ENCODE measurements around the gene PPP1R13B.
A peak's percentile ranks its signal among the peaks of the same experiment; 100 is the strongest.

The PPP1R13B gene

DNA sequence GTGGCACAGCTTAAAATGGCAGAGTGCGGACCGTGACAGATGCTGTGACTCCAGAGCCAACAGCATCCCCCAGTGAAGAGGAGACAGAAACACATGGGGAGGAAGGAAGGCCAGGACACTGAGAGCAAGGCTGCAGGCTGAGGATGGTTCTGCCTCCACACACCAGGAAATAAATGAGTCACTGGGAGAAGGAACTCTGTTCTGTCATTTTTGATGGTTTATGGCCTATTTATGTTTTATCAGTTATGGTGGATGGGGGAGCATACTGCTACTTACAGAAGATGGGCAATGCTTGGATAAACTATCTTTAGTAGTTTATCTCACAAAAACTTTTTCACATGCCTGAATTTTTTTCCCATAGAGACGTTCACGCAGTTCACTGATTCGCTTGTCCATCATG is 97.9 kb downstream of the PPP1R13B start:
- Mint-ChIP-seq H3K27me3 (no peaks in the 10 kb centered on the region), H3K4me1 (no peaks in the 10 kb centered on the region), H3K9me3 (no peaks in the 10 kb centered on the region), H3K27ac (no peak overlapping the region), H3K36me3 (peaks cover 4% of the 10 kb centered on the region), H3K4me3 (no peak overlapping the region)
- ATAC-seq (ENCODE audit: low read depth) (no peak), DNase-seq (ENCODE audit: low spot score in 2 of 2) (no peak)

DNA sequence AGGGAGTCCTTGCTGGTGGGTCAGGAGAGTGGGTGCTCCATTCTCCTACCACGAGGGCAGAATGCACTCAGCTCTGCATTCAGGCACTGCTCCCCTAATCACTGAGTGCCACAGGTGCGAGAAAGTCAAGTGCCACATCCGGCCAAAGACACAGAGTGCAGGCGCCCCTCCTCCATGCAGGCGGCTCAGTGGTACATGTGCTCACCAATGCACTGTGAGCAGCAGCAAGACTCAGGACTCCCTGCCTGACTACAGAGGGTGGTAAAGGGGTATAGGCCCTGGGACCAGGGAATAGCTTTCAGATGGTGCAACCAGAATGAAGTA is 98.9 kb downstream of the PPP1R13B start:
- Mint-ChIP-seq H3K4me3 (no peak overlapping the region), H3K4me1 (no peaks in the 10 kb centered on the region), H3K9me3 (no peaks in the 10 kb centered on the region), H3K27me3 (no peaks in the 10 kb centered on the region), H3K27ac (no peak overlapping the region), H3K36me3 (peaks cover 4% of the 10 kb centered on the region)
- DNase-seq (ENCODE audit: low spot score in 2 of 2) = no peak
- ATAC-seq (ENCODE audit: low read depth) = peak; percentile 68

DNA sequence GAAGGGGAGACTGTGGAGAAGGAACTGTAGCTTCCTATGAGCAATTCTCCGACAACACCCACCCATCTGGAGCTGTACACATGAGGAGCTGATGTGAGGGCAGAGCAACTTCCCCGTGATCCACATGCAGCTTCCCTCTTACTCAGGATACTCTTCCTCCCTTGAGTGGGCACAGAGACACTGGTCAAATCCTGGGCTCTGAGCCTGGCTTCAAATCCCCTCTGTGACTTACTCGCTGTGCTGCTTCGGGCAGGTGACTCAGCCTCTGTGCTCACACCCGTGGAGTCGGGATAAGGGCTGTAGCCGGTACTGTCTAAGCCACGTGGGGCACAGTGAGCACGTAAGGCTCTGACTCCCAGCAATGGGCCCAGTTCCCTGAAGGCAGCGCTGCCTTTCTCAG is 100.7 kb downstream of the PPP1R13B start:
- no peaks in the 10 kb centered on the region for H3K9me3 Mint-ChIP-seq
- H3K36me3 Mint-ChIP-seq = peaks cover 6% of the 10 kb centered on the region
- no peaks in the 10 kb centered on the region for H3K4me1 Mint-ChIP-seq
- H3K27ac Mint-ChIP-seq = no peak overlapping the region
- H3K4me3 Mint-ChIP-seq = no peak overlapping the region
- no peak for ATAC-seq (ENCODE audit: low read depth)
- DNase-seq (ENCODE audit: low spot score in 2 of 2) = no peak
- H3K27me3 Mint-ChIP-seq = no peaks in the 10 kb centered on the region

DNA sequence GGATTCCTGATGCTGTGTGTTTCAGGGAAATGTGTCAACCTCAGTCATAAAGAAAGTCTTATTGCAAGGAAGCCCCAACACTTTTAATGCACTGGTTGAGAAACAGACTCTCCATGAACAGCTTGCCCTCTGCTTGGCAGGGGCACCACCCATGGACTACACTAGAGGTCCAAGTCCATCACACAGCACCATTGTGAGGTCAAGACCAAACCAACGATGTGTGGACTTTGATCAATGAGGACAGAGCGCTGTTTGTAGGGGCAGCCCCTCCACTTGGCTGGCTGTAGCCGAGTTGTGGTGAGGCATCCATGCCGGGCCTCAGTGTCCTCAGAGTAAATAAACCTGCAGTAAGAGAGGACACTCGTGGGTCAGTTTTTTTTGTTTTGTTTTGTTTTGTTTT is 102.0 kb downstream of the PPP1R13B start:
- no peaks in the 10 kb centered on the region for H3K4me1 Mint-ChIP-seq
- no peak overlapping the region for H3K27ac Mint-ChIP-seq
- ATAC-seq (ENCODE audit: low read depth) (no peak), DNase-seq (ENCODE audit: low spot score in 2 of 2) (no peak)
- H3K27me3 Mint-ChIP-seq = no peaks in the 10 kb centered on the region
- H3K9me3 Mint-ChIP-seq = no peaks in the 10 kb centered on the region
- no peak overlapping the region for H3K4me3 Mint-ChIP-seq
- peaks cover 6% of the 10 kb centered on the region for H3K36me3 Mint-ChIP-seq

DNA sequence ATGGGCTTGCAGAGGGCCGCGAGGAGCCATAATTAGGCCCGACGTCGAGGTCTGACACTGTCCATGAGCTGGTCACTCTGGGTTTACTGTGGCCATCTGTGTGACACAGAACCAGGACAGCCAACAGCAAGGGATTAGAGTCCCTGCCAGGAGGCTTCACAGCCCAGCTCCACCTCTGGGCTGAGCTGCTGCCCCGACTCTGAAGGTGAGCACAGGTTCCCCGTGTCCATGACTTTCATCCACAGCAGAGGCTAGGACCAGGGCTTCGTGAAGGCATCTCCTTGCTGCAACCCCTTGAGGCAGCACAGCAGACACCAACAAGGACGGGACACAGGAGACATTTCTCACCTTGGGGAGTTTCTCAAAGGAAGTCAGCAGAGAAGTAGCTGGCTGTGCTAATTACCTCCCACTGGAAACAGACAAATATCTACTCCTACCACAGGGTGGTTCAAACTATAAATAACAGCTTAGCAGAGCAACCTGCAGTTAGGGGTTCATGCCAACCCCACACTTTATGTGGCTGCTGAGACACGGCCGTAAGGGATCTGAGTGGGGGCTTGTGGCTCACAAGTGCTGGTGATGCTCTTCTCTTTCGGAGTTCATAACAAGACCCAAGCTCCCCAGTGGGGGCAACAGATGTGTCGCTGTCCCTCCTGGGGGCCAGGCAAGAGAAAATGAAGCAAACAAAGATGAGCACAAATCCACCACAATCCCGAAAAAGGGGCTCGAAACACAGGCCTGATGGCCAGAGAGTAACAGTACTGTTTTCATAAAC is 102.6 kb downstream of the PPP1R13B start:
- Mint-ChIP-seq H3K36me3 (peaks cover 7% of the 10 kb centered on the region), H3K27me3 (no peaks in the 10 kb centered on the region), H3K4me3 (no peak overlapping the region), H3K9me3 (no peaks in the 10 kb centered on the region), H3K4me1 (no peaks in the 10 kb centered on the region), H3K27ac (no peak overlapping the region)
- no peak for ATAC-seq (ENCODE audit: low read depth)
- DNase-seq (ENCODE audit: low spot score in 2 of 2) = no peak

DNA sequence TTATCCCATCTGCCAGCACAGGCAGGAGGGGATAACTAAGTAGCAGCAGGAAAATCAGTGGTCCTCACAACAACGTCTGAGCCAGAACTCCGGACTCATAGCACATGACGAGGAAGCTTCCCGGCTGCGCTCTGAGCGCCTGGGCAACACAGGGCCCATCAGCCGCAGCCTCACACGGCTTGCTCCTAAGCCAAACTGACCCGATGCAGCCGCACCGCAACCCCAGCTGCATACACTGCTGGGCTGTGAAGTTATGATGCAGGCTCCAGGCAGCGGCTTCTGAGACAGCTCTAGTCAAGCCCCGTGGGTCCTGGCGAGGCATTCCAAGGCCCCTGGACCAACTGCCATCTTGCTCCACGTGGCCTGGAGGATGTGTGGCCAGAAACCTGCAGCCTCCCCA is 103.7 kb downstream of the PPP1R13B start:
- H3K4me3 Mint-ChIP-seq = no peak overlapping the region
- H3K27me3 Mint-ChIP-seq = no peaks in the 10 kb centered on the region
- DNase-seq (ENCODE audit: low spot score in 2 of 2) (no peak), ATAC-seq (ENCODE audit: low read depth) (no peak)
- H3K36me3 Mint-ChIP-seq = peaks cover 7% of the 10 kb centered on the region
- H3K9me3 Mint-ChIP-seq = no peaks in the 10 kb centered on the region
- H3K27ac Mint-ChIP-seq = no peak overlapping the region
- H3K4me1 Mint-ChIP-seq = no peaks in the 10 kb centered on the region

DNA sequence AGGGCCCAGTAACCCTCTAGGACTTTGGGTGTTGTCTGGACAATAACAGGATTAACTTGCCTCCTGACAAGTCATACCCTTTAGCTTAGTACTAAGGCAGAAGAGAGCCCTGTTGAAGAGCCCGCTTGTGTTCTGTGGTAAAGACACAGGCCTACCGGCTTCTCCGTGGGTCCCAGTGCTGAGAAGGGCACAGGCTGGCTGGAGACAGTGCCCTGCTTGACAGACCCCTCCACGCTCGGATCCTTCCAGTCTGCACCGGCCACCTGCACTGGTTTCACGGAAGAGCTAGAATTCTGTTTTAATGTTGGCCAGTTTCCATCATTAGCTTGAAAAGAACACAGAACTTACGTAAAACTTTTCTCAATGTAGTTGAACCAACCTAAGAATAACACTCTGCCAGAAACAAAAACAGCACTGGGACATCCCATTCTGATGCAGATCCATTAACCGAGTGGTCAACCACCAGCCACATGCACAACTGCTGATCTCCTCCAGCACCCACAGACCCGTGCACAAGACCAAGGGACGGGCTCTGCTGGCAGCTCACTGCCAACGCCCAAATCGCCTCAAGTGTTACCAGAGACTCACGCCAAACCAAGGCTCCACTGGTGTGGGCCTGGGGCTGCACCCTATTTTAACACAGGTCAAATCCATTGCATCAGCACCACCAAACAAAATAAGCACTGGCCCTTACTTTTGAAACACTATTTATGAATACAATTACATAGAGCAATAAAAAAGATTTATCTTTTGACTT is 104.7 kb downstream of the PPP1R13B start:
- DNase-seq (ENCODE audit: low spot score in 2 of 2) = no peak
- no peaks in the 10 kb centered on the region for H3K9me3 Mint-ChIP-seq
- H3K36me3 Mint-ChIP-seq = peaks cover 8% of the 10 kb centered on the region
- H3K4me1 Mint-ChIP-seq = no peaks in the 10 kb centered on the region
- H3K27ac Mint-ChIP-seq = no peak overlapping the region
- H3K27me3 Mint-ChIP-seq = no peaks in the 10 kb centered on the region
- H3K4me3 Mint-ChIP-seq = no peak overlapping the region
- no peak for ATAC-seq (ENCODE audit: low read depth)

DNA sequence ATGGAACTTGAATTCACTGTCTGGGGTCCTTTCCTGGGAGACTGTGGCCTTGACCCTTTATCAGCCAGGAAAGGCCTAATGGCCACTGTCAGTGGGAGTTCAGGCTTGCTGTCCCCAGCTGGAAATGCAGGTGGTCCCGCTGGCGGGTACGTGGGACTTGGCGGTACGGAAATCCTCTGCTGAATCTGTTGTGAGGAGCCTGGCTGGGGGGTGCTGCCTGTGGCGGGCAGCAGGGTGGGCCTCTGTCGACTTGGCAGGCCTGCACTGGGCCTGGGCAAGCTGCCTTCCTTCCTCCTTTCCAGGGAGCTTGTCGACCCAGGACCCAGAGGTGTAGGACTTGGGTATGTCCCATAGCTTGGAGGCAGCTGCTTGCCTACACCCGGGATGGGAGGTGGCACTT is 105.5 kb downstream of the PPP1R13B start:
- Mint-ChIP-seq H3K9me3 (no peaks in the 10 kb centered on the region), H3K36me3 (peaks cover 9% of the 10 kb centered on the region), H3K4me1 (no peaks in the 10 kb centered on the region), H3K4me3 (no peak overlapping the region), H3K27me3 (no peaks in the 10 kb centered on the region), H3K27ac (no peak overlapping the region)
- DNase-seq (ENCODE audit: low spot score in 2 of 2) (no peak), ATAC-seq (ENCODE audit: low read depth) (no peak)

DNA sequence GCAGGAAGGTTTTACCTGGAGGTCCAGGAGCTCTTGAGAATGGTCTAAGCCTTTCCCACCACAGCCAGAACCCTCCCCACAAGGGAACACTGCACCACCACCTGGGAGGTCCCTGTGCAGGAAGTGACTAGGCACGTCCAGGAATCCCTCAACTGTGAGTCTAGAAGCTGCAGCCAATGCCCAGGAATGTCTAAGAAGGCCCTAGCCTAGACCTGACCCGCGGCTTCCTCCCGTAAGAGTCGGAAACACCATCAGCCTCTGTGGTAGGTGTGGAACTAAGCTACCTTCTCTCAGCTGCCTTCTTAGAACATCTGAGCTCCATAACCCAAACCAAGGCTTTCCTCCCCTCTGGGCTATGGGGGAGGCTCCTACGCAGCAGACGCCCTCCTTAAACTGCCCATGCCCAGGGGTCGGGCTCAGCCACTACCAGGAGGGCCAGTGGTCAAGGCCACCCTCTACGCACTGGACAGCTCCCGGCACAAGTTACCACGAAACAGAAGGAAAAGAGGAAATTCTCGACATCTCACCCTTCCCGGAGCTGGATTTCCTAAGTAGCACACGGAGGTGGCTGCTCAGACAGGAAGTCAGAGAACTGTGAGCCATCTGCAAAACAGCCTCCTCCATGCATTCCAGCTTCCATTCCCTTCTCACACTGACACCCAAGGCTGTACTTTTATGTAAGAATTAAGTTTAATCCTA is 106.2 kb downstream of the PPP1R13B start:
- DNase-seq (ENCODE audit: low spot score in 2 of 2) = no peak
- H3K4me3 Mint-ChIP-seq = no peak overlapping the region
- H3K9me3 Mint-ChIP-seq = no peaks in the 10 kb centered on the region
- ATAC-seq (ENCODE audit: low read depth) = no peak
- no peaks in the 10 kb centered on the region for H3K4me1 Mint-ChIP-seq
- H3K27ac Mint-ChIP-seq = no peak overlapping the region
- H3K27me3 Mint-ChIP-seq = no peaks in the 10 kb centered on the region
- H3K36me3 Mint-ChIP-seq = peaks cover 9% of the 10 kb centered on the region

DNA sequence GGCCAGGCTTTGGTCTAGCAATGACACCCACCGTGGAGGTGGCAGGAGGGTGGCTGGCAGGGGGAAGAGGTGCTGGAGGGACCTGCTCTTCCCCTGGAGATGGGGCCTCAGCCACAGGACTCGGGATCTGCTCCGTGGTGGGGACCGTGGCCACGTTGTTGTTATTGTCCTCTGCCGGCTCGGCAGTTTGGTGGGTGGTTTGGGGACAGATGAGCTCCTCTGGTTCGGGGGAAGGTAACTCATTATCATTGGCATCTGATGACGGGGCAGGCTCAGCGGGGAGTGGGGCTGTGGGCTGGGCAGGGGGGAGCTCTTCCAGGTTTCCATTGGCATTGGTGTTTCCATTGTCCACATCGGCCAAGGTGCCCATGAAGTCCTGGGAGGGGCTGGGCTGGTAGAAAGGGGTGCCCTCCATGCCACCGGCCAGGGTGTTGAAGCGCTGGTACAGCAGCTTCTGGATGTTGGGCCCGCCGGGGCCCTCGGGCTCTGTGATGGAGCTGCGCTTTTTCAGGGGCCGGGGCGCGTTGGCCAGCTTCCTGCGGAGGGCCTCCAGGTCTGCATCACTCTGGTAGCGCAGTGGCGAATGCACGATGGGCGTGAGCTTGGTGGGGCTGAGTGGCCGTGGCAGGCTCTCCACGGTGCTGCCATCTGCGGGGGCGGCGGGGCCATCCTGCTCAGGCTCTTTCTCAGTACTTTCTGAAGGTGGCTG is 107.4 kb downstream of the PPP1R13B start:
- Mint-ChIP-seq H3K36me3 (peaks cover 9% of the 10 kb centered on the region), H3K9me3 (no peaks in the 10 kb centered on the region), H3K27ac (no peak overlapping the region), H3K4me1 (no peaks in the 10 kb centered on the region), H3K4me3 (no peak overlapping the region), H3K27me3 (no peaks in the 10 kb centered on the region)
- DNase-seq (ENCODE audit: low spot score in 2 of 2) (no peak), ATAC-seq (ENCODE audit: low read depth) (no peak)

DNA sequence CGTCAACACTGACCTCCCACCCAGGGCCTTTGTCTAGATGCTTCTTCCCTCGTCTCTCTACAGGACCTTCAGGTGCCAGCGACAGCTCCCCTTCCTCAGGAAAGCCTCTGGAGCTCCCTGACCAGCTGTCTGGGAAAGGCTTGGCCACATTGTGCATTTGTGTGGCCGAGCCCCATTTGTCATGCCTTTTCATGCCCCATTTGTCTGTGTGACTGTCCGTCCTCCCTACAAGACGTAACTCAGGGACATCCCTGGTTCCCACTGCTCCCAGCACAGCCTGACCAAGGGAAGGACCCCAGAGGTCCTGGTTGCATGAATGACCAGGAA is 107.9 kb downstream of the PPP1R13B start:
- ATAC-seq (ENCODE audit: low read depth) (no peak), DNase-seq (ENCODE audit: low spot score in 2 of 2) (no peak)
- Mint-ChIP-seq H3K9me3 (no peaks in the 10 kb centered on the region), H3K4me3 (no peak overlapping the region), H3K4me1 (no peaks in the 10 kb centered on the region), H3K27ac (no peak overlapping the region), H3K27me3 (no peaks in the 10 kb centered on the region), H3K36me3 (peaks cover 9% of the 10 kb centered on the region)

DNA sequence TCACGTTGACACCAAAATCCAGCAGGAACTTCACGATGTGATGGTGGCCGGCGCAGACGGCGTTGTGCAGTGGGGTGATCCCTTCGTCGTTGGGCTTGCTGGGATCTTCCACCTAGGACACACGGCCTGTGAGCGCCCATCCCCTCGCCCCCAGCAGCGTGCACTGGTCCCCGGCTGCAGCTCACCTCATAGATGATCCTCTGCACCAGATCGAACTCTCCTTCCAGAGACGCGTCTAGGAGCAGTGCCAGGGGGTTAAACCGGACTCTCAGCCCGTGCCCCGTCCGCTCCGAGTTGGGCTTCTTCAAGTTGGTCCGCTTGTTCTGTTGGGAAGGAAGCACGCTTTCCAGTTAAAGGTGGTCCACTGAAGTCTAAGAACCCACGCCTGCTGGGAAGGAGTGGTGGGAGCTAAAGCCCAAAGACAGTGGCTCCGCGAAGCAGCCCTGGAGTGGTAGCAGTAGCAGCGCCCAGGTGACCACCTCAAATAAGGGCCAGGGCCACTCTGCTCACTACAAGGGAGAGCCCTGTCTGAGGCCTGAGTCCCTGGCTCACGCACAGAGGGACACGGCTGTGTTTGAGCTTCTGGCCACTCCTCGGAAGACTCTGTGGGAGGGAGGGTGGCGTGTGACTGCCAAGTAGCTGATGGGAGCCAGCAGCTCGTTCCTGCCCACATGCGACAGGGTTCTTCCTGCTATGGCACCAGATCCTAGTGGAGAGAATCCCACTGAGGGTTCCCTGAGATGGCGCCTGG is 108.5 kb downstream of the PPP1R13B start:
- no peak for DNase-seq (ENCODE audit: low spot score in 2 of 2)
- Mint-ChIP-seq H3K27me3 (no peaks in the 10 kb centered on the region), H3K4me1 (no peaks in the 10 kb centered on the region), H3K4me3 (no peak overlapping the region), H3K36me3 (peaks cover 9% of the 10 kb centered on the region), H3K9me3 (no peaks in the 10 kb centered on the region), H3K27ac (no peak overlapping the region)
- ATAC-seq (ENCODE audit: low read depth) = no peak

DNA sequence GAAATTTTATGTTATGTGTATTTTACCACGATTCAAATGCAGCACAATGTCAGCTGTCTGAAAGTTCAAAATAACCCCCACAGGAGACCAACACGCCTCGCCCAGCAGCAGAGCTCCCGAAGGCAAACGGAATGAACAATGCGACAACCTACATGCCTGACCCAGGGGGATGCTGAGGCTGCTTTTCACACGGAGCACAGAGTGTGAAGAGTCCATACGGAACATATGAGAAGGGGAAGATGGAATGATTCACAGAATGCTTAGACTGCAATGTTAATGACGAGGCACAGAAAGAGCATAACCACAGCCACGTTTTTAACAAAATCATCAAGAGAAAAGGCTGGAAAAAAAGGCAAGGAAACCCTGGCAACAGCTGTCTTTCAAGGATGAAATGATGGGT is 109.2 kb downstream of the PPP1R13B start:
- H3K9me3 Mint-ChIP-seq = no peaks in the 10 kb centered on the region
- no peak overlapping the region for H3K27ac Mint-ChIP-seq
- H3K4me1 Mint-ChIP-seq = no peaks in the 10 kb centered on the region
- H3K4me3 Mint-ChIP-seq = no peak overlapping the region
- no peak for ATAC-seq (ENCODE audit: low read depth)
- no peaks in the 10 kb centered on the region for H3K27me3 Mint-ChIP-seq
- H3K36me3 Mint-ChIP-seq = peaks cover 9% of the 10 kb centered on the region
- DNase-seq (ENCODE audit: low spot score in 2 of 2) = no peak

Data from memory B cell (primary cell).